HG02642 (cell line): ENCODE data around the gene ANGPTL4.

Experiments used
- ATAC-seq: cut with Tn5 transposase; IDR thresholded peaks from one replicate; pipeline ENCODE4 v1.9.1; 2021; ENCODE audit warnings: mild to moderate bottlenecking; ENCODE audit not compliant: unreplicated experiment, poor library complexity

ANGPTL4 gene

GRCh38 chr19:8387688-8388611, 24.0 kb downstream of the ANGPTL4 start:
- no peak for ATAC-seq

DNA sequence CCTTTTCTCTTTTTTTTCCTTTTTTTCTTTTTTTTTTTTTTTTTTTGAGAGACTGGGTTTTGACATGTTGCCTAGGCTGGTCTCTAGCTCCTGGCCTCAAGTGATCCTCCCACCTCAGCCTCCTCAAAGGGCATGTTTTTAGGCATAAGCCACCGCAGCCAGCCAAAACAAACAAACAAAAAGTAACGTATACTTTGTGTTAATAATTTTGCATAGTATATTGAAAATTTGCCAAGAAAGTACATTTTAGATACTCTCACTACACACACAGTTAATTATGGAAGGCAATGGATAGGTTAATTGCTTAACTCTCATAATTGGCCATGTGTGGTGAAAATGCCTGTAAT, 24.6 kb downstream of the ANGPTL4 start:
- no peak for ATAC-seq

- peak; percentile 92 for ATAC-seq
Observed at GRCh38 chr19:8389891-8390616, 26.1 kb downstream of the ANGPTL4 start, which contains the start of gene RAB11B. RAB11B (plus strand) TSS chr19:8390360; CDS start chr19:8390417, 57 bp downstream.

DNA sequence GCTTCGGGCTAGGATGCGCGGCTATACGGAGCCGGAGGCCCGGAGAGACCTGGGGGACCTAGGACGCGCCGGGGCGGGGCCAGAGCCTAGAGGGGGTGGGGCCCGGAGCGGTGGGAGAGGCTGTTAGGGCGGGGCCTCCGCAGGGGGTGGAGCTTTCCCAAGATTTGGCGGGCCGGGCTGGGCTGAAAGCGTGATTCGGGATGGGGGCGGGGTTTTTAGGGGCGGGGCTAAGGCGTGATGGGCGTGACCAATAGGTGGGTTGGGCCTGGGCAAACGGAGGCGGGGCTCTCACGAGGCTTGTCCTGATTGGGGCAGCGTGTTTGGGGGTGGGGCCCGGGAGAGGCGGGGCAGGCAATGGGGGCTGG, 26.6 kb downstream of the ANGPTL4 start:
- ATAC-seq = peak; percentile 55

DNA sequence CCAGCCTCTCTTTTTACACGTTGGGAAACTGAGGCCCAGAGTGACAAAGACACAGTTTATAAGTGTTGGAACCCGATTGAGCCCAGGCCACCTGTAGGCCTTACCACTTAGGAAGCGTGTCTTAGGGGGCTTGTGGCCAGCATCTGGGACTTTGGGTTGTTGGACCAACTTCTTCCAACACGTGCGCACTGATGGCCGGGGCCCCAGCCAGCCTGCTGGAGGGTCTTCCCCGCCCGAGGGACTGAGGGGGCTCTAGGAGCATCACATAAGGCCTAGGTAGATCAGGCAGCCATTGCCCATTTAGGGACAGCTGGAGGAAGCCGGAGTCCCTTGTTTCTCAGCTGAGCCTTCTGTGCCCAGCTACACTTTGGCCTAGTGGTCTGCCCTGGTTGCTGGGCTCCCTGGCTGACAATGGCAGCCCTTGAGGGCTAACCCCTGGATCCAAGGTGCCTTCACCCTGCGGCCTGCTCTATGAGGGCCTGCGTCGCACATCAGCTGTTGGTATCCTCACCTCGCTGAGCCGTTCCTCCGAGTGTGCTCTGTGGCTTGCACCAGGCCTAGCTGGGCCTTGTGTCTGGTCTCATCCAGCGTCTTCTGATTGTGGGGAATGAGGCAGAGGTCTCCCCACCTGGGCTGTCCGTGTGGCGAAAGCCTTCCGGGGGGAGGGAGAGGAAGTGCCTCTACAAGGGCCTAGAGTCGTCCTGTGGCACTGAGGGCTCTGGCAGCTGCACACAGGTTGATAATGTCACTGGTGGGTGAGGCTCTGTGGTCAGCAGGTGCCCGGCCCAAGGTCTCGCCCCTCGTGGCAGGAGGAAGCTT, 27.5 kb downstream of the ANGPTL4 start:
- ATAC-seq = no peak

- no peak for ATAC-seq
Observed at GRCh38 chr19:8392017-8392591, 28.1 kb downstream of the ANGPTL4 start.

DNA sequence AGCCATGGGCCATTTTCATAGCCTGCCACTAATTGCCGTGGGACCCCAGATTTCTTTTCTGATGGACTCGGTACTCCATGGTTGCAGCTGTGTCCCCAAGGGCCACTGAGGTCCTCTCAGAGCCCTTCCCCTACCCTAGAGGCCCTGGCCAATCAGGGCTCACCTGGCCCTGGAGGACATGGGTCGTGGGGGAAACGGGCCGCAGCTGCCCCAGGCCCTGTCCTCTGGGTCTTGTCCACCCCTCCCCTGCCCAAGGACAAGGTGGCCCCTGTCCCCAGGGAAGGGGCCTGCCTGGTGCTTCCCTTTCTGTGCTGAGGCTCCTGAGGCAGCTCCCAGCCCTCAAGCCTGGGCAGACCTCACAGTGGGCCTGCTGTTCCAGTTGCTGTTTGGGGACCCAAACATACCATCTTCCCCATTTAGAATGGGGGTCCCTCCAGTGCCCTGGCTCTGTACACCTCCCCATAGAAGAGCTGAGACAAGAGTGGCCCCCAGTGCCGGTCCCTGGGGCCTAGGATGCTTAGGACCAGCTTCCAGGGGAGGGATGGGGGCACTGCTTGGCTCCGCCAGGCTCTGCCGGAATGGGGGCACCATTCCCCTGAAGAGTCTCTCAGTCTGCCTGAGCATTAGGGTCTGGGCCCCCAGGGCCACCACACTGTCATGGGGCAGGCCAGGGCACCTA, 29.4 kb downstream of the ANGPTL4 start:
- ATAC-seq = no peak

GRCh38 chr19:8393871-8394250, 29.9 kb downstream of the ANGPTL4 start:
- no peak for ATAC-seq

DNA sequence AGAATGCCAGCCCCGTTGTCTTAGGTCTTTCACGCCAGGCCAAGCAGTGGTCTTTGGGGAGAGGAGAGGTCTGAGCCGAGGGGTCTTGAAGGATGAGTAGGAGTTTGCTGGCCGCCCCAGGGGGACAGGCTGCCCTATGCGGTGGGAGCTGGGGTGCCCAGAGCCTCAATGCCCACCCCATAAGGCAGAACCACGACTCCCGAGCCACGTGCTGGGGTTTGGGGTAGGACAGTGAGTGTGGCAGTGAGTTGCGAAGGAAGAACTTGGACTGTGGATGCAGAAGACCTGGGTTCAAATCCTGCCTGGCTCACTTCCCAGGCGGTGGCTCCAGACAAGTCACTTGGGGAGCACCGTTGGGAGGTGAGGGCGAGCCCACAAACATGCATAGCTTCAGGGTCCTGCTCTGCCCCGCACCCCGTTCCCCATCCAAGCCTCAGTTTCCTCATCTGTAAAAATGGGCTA, 31.7 kb downstream of the ANGPTL4 start:
- ATAC-seq = no peak

GRCh38 chr19:8396185-8396562, 32.2 kb downstream of the ANGPTL4 start:
- ATAC-seq = no peak

DNA sequence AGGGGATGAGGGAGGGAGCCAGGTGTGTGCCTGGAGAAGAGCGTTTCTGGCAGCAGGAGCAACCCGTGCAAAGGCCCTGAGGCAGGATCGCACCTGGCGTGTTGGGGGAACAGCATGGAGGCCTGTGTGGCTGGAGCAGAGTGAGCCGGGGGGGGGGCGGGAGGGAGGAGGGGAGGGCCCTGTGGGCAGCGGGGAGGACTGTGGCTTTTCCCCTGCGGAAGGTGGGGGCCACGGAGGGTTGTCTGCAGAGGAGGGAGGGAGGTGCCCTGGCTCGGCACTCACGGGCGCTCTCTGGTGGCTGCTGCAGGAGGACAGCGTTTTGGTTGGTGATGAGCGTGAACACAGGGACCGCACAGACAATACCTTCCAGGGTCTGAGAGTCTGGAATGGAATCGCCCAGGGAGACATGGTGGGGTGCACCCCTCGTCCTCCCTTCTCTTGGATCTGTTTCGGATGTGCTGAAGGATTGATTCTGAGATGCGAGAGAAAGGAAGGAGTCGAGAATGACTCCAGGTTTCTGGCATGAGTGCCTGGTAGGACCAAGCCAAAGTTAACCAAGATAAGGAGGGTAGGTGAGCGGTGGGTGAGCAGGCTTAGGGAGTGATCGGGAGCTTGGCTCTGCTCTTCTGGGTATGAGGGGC, 32.7 kb downstream of the ANGPTL4 start:
- no peak for ATAC-seq

GRCh38 chr19:8397271-8397670, 33.3 kb downstream of the ANGPTL4 start:
- no peak for ATAC-seq

GRCh38 chr19:8397746-8398310, 33.9 kb downstream of the ANGPTL4 start:
- ATAC-seq = no peak

- no peak for ATAC-seq
Observed at GRCh38 chr19:8398311-8398771, 34.4 kb downstream of the ANGPTL4 start.

- no peak for ATAC-seq
Observed at GRCh38 chr19:8399681-8400188, 35.8 kb downstream of the ANGPTL4 start.

GRCh38 chr19:8401981-8402411, 38.0 kb downstream of the ANGPTL4 start:
- no peak for ATAC-seq

DNA sequence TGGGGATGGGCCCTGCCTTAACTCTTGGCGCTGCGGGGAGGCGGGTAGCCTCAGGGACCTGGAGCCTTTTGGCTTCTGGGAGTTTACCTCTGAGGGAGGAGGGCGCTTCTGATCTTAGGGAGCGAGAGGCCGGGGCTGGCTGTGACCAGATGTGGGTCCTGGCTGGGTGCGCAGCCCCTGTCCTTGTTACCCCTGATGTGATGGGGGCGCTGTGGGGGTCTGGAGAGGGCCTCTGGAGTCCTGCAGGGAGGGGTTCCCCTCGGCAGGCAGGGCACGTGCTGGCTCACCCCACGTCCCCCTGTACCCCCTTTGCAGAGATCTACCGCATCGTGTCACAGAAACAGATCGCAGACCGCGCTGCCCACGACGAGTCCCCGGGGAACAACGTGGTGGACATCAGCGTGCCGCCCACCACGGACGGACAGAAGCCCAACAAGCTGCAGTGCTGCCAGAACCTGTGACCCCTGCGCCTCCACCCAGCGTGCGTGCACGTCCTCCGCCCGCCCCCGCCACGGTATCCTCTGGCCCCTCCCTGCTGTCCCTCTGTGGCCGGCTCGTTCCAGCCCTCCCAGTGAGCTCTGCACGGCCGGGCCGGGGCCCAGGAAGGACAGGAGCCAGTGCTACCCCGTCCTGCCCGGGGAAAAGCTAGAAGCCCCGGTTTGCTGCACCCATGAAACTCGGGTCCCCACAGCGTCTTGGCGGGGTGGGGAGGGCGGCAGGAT, 39.3 kb downstream of the ANGPTL4 start:
- ATAC-seq = no peak

DNA sequence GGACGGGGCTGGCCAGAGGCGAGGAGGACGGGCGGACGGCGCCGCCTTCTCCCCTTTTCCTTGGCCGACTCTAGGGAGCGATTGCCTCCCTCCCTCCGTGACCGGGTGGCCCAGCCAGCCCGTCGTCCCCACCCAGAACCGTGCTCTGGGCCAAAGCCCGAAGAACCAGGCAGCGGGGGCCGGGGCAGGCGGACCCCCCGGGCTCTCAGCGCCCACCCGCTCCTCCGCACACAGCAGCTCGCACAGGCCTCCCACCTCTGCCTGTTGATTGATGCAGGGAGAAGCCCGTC, 39.8 kb downstream of the ANGPTL4 start:
- ATAC-seq = no peak
